ENCODE measurements around the gene LCMT1. TPM values are rescaled to one million over a fixed set of nuclear protein-coding genes. Genes with fewer than 3 reads are reported as not detected.

Gene LCMT1
- total and polyA plus RNA-seq, 2 donors (not counting 1 experiment from before 2014, with no cell fraction given): 20.2 to 42.0 TPM

DNA sequence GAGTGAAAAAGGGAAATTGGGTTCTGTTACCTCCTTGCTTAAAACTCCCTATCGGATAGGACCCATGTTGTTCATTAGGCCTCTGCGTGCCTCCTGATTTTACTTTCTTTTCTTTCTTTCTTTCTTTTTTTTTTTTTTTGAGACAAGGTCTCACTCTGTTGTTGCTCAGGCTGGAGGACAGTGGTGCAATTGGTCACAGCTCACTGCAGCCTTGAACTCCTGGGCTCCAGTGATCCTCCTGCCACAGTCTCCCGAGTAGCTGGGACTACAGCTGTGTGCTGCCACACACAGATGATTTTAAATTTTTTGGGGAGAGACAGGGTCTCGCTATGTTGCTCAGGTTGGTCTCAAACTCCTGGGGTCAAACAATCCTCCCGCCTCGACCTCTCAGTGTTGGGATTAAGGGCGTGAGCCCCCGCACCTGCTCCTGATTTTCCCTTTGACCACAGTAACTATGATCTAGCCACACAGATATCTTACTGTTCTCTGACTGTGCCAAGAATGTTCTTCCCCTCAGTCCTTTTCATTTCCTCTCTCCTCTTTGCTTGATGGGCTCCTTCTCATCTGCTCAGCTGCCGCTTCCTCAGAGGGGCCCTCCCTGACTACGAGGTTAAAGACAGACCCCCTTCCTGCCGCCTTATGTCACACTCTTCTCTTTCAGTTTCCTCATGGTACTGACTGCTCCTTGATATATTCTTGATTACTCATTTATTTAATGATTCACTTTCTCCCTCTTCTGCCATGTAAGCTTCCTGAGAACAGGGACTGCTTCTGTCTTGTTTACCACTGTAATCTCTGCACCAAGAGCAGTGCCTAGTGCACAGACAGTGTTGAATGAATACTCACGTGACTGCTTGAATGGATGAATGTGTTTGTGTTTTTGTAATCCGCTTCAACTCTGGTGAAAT, 44.3 kb downstream of the LCMT1 start:
- H3K79me2 ChIP-seq (ENCODE audit: control insufficient read depth, insufficient read depth, low read length): no peaks in the 10 kb centered on the region
- intact Hi-C loops (cut with micrococcal nuclease): no loop called here
- no peaks in the 10 kb centered on the region for H3K27me3 Mint-ChIP-seq
- H3K27me3 ChIP-seq (replicated peaks in 1 of 4; ENCODE audit: control extremely low read depth in 1 of 4, control insufficient read depth in 3 of 4, insufficient read depth in 4 of 4, low read length in 3 of 4): no peaks in the 10 kb centered on the region
- no peak overlapping the region for H3K4me2 ChIP-seq (replicated peaks; ENCODE audit: low read depth, low read length, poor library complexity, severe bottlenecking)
- no peaks in the 10 kb centered on the region for H3K9me3 ChIP-seq (ENCODE audit: control extremely low read depth in 1 of 3, control insufficient read depth in 2 of 3, insufficient read depth in 1 of 3, low read length in 2 of 3)
- H3K4me1 Mint-ChIP-seq: peaks cover 7% of the 10 kb centered on the region
- ChIA-PET CTCF (no interaction called here), POLR2A (interaction anchor here (0.5 to 0.6 kb wide), 2 partner anchors 39 to 108 kb away, joined by 3 to 6 read pairs; no protein-coding TSS in a partner anchor)
- no peak overlapping the region for H3K4me3 ChIP-seq (ENCODE audit: control extremely low read depth in 1 of 5, extremely low read depth in 1 of 5, insufficient read depth in 1 of 5, low read depth in 2 of 5, low read length in 4 of 5)
- no peak overlapping the region for H3K9ac ChIP-seq (ENCODE audit: low read length)
- no peaks in the 10 kb centered on the region for H3K9me3 Mint-ChIP-seq (ENCODE audit: insufficient read depth)
- peaks cover 0 to 7% of the 10 kb centered on the region in 2 donors for H3K4me1 ChIP-seq (ENCODE audit: control insufficient read depth in 2 of 2, insufficient read depth in 2 of 2, low read length in 2 of 2)
- 89% methylated on average over 9 of the region's 13 CpGs for WGBS (ENCODE audit: insufficient coverage)
- no peak overlapping the region for H2AFZ ChIP-seq (ENCODE audit: insufficient read depth, low read depth, low read length, poor library complexity, severe bottlenecking)
- ATAC-seq (ENCODE audit: low read depth) (no peak), DNase-seq (no peak)
- H3K4me3 Mint-ChIP-seq: no peak overlapping the region
- peaks cover 2 to 23% of the 10 kb centered on the region in 2 experiments for H3K36me3 ChIP-seq (replicated peaks in 1 of 2; ENCODE audit: control extremely low read depth in 1 of 2, control insufficient read depth in 1 of 2, extremely low read depth in 1 of 2, insufficient read depth in 2 of 2, low read length in 1 of 2)
- H3K27ac Mint-ChIP-seq: peak overlapping the region; percentile 5
- no peak for TF ChIP-seq EZH2 (IDR thresholded peaks at IDR 0.05; ENCODE audit: borderline replicate concordance, insufficient read depth, low read depth, low read length, poor library complexity, severe bottlenecking)
- TF ChIP-seq, protein P1, sequence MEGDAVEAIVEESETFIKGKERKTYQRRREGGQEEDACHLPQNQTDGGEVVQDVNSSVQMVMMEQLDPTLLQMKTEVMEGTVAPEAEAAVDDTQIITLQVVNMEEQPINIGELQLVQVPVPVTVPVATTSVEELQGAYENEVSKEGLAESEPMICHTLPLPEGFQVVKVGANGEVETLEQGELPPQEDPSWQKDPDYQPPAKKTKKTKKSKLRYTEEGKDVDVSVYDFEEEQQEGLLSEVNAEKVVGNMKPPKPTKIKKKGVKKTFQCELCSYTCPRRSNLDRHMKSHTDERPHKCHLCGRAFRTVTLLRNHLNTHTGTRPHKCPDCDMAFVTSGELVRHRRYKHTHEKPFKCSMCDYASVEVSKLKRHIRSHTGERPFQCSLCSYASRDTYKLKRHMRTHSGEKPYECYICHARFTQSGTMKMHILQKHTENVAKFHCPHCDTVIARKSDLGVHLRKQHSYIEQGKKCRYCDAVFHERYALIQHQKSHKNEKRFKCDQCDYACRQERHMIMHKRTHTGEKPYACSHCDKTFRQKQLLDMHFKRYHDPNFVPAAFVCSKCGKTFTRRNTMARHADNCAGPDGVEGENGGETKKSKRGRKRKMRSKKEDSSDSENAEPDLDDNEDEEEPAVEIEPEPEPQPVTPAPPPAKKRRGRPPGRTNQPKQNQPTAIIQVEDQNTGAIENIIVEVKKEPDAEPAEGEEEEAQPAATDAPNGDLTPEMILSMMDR (IDR thresholded peaks at IDR 0.05): no peak
- H3K27ac ChIP-seq (ENCODE audit: low read length in 2 of 2): no peak overlapping the region
- H4K20me1 ChIP-seq (ENCODE audit: control insufficient read depth, insufficient read depth, low read length, poor library complexity, severe bottlenecking): no peaks in the 10 kb centered on the region

DNA sequence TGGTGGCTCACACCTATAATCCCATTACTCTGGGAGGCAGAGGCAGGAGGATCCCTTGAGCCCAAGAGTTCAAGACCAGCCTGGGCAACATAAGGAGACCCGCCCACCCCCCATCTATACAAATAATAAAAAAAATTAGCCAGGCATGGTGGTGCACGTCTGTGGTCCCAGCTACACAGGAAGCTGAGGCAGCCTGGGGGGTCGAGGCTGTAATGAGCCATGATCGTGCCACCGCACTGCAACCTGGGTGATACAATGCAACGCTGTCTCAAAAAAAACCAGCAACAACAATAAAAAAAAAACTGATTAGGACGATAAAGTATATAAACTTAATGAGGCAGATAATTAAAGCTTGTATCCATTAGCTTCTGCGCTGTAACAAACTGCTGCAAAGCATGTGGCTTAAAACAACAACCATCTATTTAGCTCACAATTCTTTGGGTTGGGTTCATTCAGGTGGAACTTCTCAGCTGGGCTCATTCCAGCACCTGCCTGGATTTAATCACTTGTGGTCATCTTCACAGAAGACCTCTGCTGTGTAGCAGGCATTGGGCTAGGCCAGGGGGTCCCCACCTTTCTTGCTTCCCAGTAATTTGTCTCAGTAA, 45.8 kb downstream of the LCMT1 start:
- POLR2A ChIA-PET: no interaction called here
- peaks cover 0 to 7% of the 10 kb centered on the region in 2 donors for H3K4me1 ChIP-seq (ENCODE audit: control insufficient read depth in 2 of 2, insufficient read depth in 2 of 2, low read length in 2 of 2)
- H2AFZ ChIP-seq (ENCODE audit: insufficient read depth, low read depth, low read length, poor library complexity, severe bottlenecking): no peak overlapping the region
- ATAC-seq (ENCODE audit: low read depth): no peak
- no peak overlapping the region for H3K9ac ChIP-seq (ENCODE audit: low read length)
- Mint-ChIP-seq H3K27ac (no peak overlapping the region), H3K27me3 (no peaks in the 10 kb centered on the region), H3K4me1 (peaks cover 7% of the 10 kb centered on the region), H3K4me3 (no peak overlapping the region), H3K9me3 (ENCODE audit: insufficient read depth) (no peaks in the 10 kb centered on the region)
- no peaks in the 10 kb centered on the region for H4K20me1 ChIP-seq (ENCODE audit: control insufficient read depth, insufficient read depth, low read length, poor library complexity, severe bottlenecking)
- CTCF ChIA-PET: no interaction called here
- no peaks in the 10 kb centered on the region for H3K79me2 ChIP-seq (ENCODE audit: control insufficient read depth, insufficient read depth, low read length)
- no peak overlapping the region for H3K4me3 ChIP-seq (ENCODE audit: control extremely low read depth in 1 of 5, extremely low read depth in 1 of 5, insufficient read depth in 1 of 5, low read depth in 2 of 5, low read length in 4 of 5)
- no peak for TF ChIP-seq EZH2 (IDR thresholded peaks at IDR 0.05; ENCODE audit: borderline replicate concordance, insufficient read depth, low read depth, low read length, poor library complexity, severe bottlenecking)
- TF ChIP-seq, protein P1 (IDR thresholded peaks at IDR 0.05): no peak
- WGBS (ENCODE audit: insufficient coverage): 84% methylated on average over 3 of the region's 8 CpGs
- no peak overlapping the region for H3K4me2 ChIP-seq (replicated peaks; ENCODE audit: low read depth, low read length, poor library complexity, severe bottlenecking)
- DNase-seq: no peak
- H3K27me3 ChIP-seq (replicated peaks in 1 of 4; ENCODE audit: control extremely low read depth in 1 of 4, control insufficient read depth in 3 of 4, insufficient read depth in 4 of 4, low read length in 3 of 4): no peaks in the 10 kb centered on the region
- no peak overlapping the region for H3K27ac ChIP-seq (ENCODE audit: low read length in 2 of 2)
- H3K9me3 ChIP-seq (ENCODE audit: control extremely low read depth in 1 of 3, control insufficient read depth in 2 of 3, insufficient read depth in 1 of 3, low read length in 2 of 3): no peaks in the 10 kb centered on the region
- peaks cover 2 to 30% of the 10 kb centered on the region in 2 experiments for H3K36me3 ChIP-seq (replicated peaks in 1 of 2; ENCODE audit: control extremely low read depth in 1 of 2, control insufficient read depth in 1 of 2, extremely low read depth in 1 of 2, insufficient read depth in 2 of 2, low read length in 1 of 2)
- intact Hi-C loops (cut with micrococcal nuclease): no loop called here
